Brain pericyte (primary cell): ENCODE measurements around the gene BPIFB3.
"Not testable (repeated sequence)": the region's sequence is repeated elsewhere in the genome, so short reads cannot be mapped to it uniquely, and the experiment has no call there.

Experiments
- DNase-seq: peaks from one replicate; pipeline ENCODE4 v3.0.0-alpha.2; 2012; ENCODE audit warnings: low read depth, low spot score

BPIFB3 gene

GRCh38 chr20:33086052-33086722, 32.5 kb downstream of the BPIFB3 start:
- no peak for DNase-seq

- no peak for DNase-seq
Measured at GRCh38 chr20:33091147-33091546, 37.4 kb downstream of the BPIFB3 start.

DNA sequence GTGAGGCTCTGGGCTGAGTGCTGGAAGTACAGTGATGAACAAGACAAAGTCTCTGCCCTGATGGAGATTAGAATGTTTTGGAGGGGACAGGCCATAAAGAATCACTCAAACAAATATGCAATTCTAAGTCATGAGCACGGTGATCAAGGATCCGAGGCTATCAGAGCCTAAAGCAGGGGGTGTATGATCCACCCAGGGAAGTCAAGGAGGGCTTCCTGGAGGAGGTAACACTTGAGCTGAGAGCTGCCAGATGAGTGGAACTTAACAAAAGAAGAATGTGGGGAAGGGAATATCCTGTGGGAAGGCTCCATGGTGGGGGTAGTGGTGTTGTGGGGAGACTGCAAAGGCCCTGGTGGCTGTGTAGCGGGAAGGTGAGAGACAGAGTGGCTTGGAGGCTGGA, 38.0 kb downstream of the BPIFB3 start:
- no peak for DNase-seq

GRCh38 chr20:33092361-33092760, 38.7 kb downstream of the BPIFB3 start:
- no peak for DNase-seq

GRCh38 chr20:33093074-33093473, 39.4 kb downstream of the BPIFB3 start:
- no peak for DNase-seq

GRCh38 chr20:33093582-33093981, 39.9 kb downstream of the BPIFB3 start:
- no peak for DNase-seq

- no peak for DNase-seq
Measured at GRCh38 chr20:33095249-33095648, 41.5 kb downstream of the BPIFB3 start.

DNA sequence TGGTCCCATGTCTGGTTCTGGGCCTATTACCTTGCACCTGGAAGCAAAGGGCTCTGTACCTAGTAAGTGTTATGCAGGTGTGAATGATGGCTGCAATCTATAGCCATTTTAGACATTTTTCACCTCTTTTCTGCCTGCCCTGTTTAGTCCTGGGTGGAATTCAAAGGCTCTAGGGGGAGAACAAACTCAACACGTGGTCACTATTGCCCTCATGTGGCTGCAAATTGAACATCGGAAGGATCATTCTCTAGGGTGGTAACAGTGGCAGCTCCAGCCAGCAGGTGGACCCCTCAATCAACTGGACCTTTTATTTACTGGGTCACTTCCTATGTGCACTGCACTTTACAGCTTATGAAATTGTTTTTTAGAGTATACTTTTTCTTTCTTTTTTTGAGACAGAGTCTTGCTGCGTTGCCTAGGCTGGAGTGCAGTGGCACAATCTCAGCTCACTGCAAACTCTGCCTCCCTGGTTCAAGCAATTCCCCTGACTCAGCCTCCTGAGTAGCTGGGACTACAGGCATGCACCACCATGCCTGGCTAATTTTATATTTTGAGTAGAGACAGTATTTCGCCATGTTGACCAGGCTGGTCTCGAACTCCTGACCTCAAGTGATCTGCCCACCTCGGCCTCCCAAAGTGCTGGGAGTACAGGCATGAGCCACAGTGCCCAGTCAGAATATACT, 42.3 kb downstream of the BPIFB3 start:
- not testable (repeated sequence) for DNase-seq

DNA sequence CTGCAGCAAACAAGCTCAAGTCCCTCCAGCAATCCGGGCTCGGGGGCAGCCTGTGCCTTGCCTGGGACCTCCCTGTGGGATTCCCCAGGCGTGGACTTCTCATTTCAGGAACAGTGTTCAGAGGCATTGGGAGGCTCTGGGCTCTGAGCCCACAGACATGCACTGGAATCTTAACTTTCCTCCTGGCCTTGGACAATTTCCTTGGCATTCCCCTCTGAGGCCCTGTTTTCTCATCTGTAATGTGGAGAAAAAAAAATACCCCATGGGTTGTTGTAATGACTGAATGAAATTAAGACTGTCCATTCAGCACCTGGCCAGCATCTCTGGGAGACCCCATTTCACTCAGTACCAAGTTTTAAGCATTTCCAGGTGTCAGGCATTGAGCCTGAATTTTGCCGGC, 43.3 kb downstream of the BPIFB3 start:
- no peak for DNase-seq

- DNase-seq = no peak
Measured at GRCh38 chr20:33099843-33100538, 46.3 kb downstream of the BPIFB3 start.

- no peak for DNase-seq
Measured at GRCh38 chr20:33103556-33103955, 49.9 kb downstream of the BPIFB3 start.

GRCh38 chr20:33104336-33104735, 50.6 kb downstream of the BPIFB3 start:
- no peak for DNase-seq

DNA sequence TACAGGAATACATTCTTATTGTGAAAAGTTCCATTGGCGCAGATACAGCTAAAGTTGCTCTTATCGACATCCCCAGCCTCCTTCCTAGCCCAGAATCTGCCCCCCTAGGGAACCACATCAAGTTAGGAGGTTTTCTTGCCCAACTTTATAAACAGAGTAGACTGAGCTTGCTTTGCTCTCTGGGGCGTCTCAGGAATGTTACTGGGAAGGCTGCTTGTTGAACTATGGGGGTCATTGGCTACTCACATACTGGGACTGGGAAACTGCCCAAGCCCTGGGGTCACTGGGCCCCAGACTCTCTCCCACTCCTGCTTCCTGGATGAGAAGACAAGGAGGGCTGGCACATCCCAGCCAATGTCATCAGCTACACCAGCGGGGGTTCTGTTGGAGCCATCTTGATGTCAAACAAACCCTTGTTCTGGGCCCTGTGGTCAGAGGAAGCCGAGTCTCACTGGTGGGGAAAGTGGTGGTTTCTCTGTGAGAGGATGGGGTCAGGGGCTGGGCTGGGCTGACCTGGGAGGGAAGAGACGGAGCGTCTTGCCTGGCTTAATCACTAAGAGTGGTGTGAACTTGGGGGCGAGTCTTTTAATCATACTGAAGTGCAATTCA, 51.7 kb downstream of the BPIFB3 start:
- DNase-seq = no peak

DNA sequence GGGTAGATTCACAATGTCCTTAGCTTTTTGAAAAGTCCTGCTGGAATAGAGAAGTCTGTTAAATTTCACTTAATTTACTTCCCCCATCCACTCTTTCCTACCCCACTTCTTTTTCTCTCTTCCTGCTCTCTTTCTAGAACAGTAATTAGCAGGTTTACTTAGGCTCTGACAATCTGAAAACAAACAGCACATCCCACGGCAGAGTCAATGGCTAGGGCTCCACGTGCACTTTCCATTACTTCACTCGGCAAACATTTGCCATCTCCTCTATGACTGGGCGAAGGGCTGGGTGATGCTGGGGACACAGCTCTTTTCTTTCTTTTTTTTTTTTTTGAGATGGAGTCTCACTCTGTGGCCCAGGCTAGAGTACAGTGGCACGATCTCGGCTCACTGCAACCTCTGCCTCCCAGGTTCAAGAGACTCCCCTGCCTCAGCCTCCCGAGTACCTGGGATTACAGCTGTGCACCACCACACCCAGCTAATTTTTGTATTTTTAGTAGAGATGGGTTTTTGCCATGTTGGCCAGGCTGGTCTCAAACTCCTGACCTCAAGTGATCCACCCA, 52.4 kb downstream of the BPIFB3 start:
- not testable (repeated sequence) for DNase-seq

DNA sequence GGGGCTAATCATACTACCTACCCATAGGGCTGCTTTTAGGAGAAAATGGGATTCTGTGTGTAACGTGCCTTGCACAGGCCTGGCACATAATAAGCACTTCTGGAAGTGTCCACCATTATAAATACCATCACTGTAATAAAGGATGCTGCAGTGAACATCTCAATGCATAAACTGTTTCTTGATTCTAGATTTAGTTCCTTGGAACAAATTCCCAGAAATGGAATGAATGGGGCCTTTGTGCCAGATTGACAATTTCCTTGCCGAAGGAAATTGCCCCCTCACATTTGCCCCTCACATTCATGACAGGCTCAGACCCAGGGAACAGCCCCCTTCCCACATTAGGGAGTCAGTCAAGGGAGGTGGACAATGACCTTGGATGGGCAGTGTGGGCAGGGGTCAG, 55.0 kb downstream of the BPIFB3 start:
- DNase-seq = no peak

GRCh38 chr20:33110147-33110825, 56.6 kb downstream of the BPIFB3 start:
- DNase-seq = no peak

DNA sequence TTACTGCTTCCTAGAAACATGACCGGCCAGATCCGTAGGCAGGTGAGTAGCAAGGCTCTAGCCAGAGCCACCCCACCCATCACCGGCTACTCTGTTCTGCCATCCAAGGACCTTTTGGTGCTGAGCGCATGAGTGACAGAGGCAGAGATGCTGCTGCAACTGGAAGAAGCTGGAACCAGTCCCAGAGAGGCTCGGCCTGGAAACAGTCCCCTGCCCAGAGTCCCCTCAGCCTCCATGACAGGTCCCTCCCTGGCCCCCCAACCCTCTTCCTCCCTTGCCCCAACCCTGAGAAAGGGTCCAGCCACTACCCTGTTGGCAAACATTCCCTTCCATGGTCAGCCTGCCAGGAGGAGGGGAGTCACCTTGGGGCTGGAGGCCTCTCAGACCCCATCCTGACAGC, 57.6 kb downstream of the BPIFB3 start:
- no peak for DNase-seq

- DNase-seq = no peak
Measured at GRCh38 chr20:33112547-33113386, 59.1 kb downstream of the BPIFB3 start.

DNA sequence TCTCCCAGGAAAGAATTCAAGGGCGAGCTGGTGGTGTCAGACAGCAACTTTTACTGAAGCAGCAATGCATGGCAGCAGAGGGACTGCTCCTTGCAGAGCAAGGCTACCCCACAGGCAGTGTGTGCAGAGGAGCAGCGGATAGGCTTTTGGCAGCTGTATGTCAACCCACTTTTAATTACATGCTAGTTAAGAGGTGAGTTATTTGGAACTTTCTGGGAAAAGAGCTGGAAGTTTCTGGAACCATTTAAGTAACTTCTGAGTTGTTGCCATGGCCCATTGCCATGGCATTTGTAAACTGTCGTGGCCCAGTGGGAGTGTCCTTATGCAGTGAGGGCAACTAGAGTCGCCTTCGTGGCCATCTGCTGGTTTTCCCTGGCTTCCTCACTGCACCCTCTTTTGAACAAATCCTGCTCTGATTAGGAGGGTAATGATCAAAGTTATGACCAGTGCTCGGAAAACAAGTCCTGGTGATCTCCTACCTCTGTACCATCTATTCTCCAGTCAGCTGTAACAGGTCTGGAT, 59.7 kb downstream of the BPIFB3 start:
- DNase-seq = no peak

DNA sequence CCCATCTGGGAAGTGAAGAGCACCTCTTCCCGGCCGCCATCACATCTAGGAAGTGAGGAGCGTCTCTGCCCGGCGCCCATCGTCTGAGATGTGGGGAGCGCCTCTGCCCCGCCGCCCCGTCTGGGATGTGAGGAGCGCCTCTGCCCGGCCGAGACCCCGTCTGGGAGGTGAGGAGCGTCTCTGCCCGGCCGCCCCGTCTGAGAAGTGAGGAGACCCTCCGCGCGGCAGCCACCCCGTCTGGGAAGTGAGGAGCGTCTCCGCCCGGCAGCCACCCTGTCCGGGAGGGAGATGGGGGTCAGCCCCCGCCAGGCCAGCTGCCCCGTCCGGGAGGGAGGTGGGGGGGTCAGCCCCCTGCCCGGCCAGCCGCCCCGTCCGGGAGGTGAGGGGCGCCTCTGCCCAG, 61.8 kb downstream of the BPIFB3 start:
- DNase-seq = not testable (repeated sequence)
